Endometrium (tissue), 2 donors: ENCODE data around the gene MKNK1.
"Not testable (repeated sequence)": the region's sequence is repeated elsewhere in the genome, so short reads cannot be mapped to it uniquely, and the experiment has no call there.

Experiments used
- FAIRE-seq: peaks from 2 replicates; lab custom pipeline; 2012; peaks lifted over from hg19 to GRCh38; lab: Jason Lieb, UNC
- donor health status: control.
- donor health status: control.

Gene MKNK1

GRCh38 chr1:46603858-46604549 lies at the start of gene MKNK1:
MKNK1 (minus strand) TSS chr1:46604268; CDS start chr1:46583327, 20,941 bp downstream.
- peak; percentile 77 for FAIRE-seq

- FAIRE-seq, result no peak
These were observed 49.4 kb upstream of the MKNK1 start for GRCh38 chr1:46653405-46653958.

- no peak for FAIRE-seq
These were observed 48.4 kb upstream of the MKNK1 start for GRCh38 chr1:46652321-46653100.

- FAIRE-seq, result not testable (repeated sequence)
These were observed 47.1 kb upstream of the MKNK1 start for GRCh38 chr1:46651152-46651551.

GRCh38 chr1:46650491-46650890 lies 46.4 kb upstream of the MKNK1 start:
- FAIRE-seq, result no peak

GRCh38 chr1:46649764-46650163 lies 45.7 kb upstream of the MKNK1 start:
- FAIRE-seq, result no peak

- FAIRE-seq, result no peak
These were observed 43.5 kb upstream of the MKNK1 start for GRCh38 chr1:46647611-46648010.

- FAIRE-seq, result no peak
These were observed 42.8 kb upstream of the MKNK1 start for GRCh38 chr1:46646844-46647243.

GRCh38 chr1:46646331-46646730 lies 42.3 kb upstream of the MKNK1 start:
- no peak for FAIRE-seq

GRCh38 chr1:46645815-46646214 lies 41.7 kb upstream of the MKNK1 start:
- FAIRE-seq, result no peak

- no peak for FAIRE-seq
These were observed 39.3 kb upstream of the MKNK1 start for GRCh38 chr1:46643368-46643775.

GRCh38 chr1:46642115-46642680 lies 38.1 kb upstream of the MKNK1 start:
- no peak for FAIRE-seq

- no peak for FAIRE-seq
These were observed 35.5 kb upstream of the MKNK1 start for GRCh38 chr1:46639547-46639946.

GRCh38 chr1:46638921-46639320 lies 34.9 kb upstream of the MKNK1 start:
- FAIRE-seq, result no peak

GRCh38 chr1:46637444-46638083 lies 33.5 kb upstream of the MKNK1 start:
- FAIRE-seq, result no peak

- no peak for FAIRE-seq
These were observed 31.1 kb upstream of the MKNK1 start for GRCh38 chr1:46635205-46635604.

- no peak for FAIRE-seq
These were observed 26.7 kb upstream of the MKNK1 start for GRCh38 chr1:46630719-46631118.

- no peak for FAIRE-seq
These were observed 19.9 kb upstream of the MKNK1 start for GRCh38 chr1:46623743-46624644.

- no peak for FAIRE-seq
These were observed 18.3 kb upstream of the MKNK1 start for GRCh38 chr1:46622344-46622743.

- no peak for FAIRE-seq
These were observed 17.9 kb upstream of the MKNK1 start for GRCh38 chr1:46621930-46622329.

- no peak for FAIRE-seq
These were observed 15.7 kb upstream of the MKNK1 start for GRCh38 chr1:46619656-46620258.
